Activated T-cell treated with anti-CD3 and anti-CD28 coated beads, Interleukin-2, amount 50 U/mL, for 48 hours (primary cell): Measurements from ENCODE around the gene PEDS1.
"Not testable (repeated sequence)": the region's sequence is repeated elsewhere in the genome, so short reads cannot be mapped to it uniquely, and the experiment has no call there.

Experiments
- DNase-seq, 2 experiments: peaks; one replicate each; pipeline ENCODE4 v3.0.0-alpha.2; 2020

The PEDS1 gene

GRCh38 chr20:50153500-50154377 is at the start of gene PEDS1:
PEDS1 (minus strand) TSS chr20:50153723; CDS start chr20:50153637, 86 bp downstream.
- DNase-seq = peak; percentile 84 to 90

GRCh38 chr20:50202677-50203076 is 49.2 kb upstream of the PEDS1 start:
- DNase-seq = no peak

GRCh38 chr20:50201710-50202109 is 48.2 kb upstream of the PEDS1 start:
- not testable (repeated sequence) for DNase-seq

- DNase-seq = no peak
Observed at GRCh38 chr20:50200482-50201104, 47.1 kb upstream of the PEDS1 start.

- no peak for DNase-seq
Observed at GRCh38 chr20:50199703-50200102, 46.2 kb upstream of the PEDS1 start.

- DNase-seq = no peak
Observed at GRCh38 chr20:50198716-50199115, 45.2 kb upstream of the PEDS1 start.

- DNase-seq = no peak
Observed at GRCh38 chr20:50198180-50198666, 44.7 kb upstream of the PEDS1 start.

- DNase-seq = no peak
Observed at GRCh38 chr20:50197463-50198179, 44.1 kb upstream of the PEDS1 start.

GRCh38 chr20:50196896-50197295 is 43.4 kb upstream of the PEDS1 start:
- DNase-seq = no peak

GRCh38 chr20:50196248-50196647 is 42.7 kb upstream of the PEDS1 start:
- DNase-seq = no peak

- no peak for DNase-seq
Observed at GRCh38 chr20:50195524-50196120, 42.1 kb upstream of the PEDS1 start.

- DNase-seq = no peak
Observed at GRCh38 chr20:50194831-50195523, 41.5 kb upstream of the PEDS1 start.

GRCh38 chr20:50194422-50194830 is 40.9 kb upstream of the PEDS1 start:
- no peak for DNase-seq

- DNase-seq = no peak
Observed at GRCh38 chr20:50193836-50194421, 40.4 kb upstream of the PEDS1 start.

GRCh38 chr20:50193199-50193835 is 39.8 kb upstream of the PEDS1 start:
- DNase-seq = no peak

- peak; percentile 86 to 87 for DNase-seq
Observed at GRCh38 chr20:50192364-50193198, 39.1 kb upstream of the PEDS1 start.

GRCh38 chr20:50191544-50192363 is 38.2 kb upstream of the PEDS1 start:
- DNase-seq = peak; percentile 74 to 77

GRCh38 chr20:50191065-50191543 is 37.6 kb upstream of the PEDS1 start:
- peak; percentile 77 to 80 for DNase-seq
